Body of pancreas (tissue), 4 donors: ENCODE results near the gene DTNA.

Experiments
- POLR2A ChIP-seq, 3 donors: fragments of 450-650 bp; IDR thresholded peaks; one replicate each; pipeline ENCODE4 v1.6.1; 2016; ENCODE audit warnings: antibody characterized with exemption in 3 of 3, mild to moderate bottlenecking in 2 of 3
- TF ChIP-seq, protein P1 (sequence below), 7 experiments: fragments of 450-650 bp in 4 of 7; fragments of 200-600 bp in 3 of 7; sonication (generic) in 3 of 7; IDR thresholded peaks; one replicate each; pipeline ENCODE4 v1.5.1; 2016 to 2019; ENCODE audit warnings: antibody characterized with exemption in 7 of 7

DNA sequence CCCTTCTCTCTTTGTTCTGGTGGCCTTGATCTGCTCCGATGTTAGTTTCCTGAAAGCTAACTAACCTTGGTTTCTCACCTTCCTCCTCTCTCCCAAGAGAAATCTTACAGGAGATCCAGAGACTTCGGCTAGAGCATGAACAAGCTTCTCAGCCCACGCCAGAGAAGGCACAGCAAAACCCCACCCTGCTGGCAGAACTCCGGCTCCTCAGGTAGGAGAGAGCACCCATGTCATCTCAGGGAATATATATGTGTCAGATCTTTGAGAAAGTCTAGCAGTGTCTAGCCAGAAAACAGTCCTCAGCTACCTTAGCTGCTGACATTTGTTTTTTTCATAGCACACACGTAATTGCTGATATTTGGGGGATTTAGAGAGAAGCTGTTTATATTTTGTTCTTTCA lies 148.1 kb downstream of the DTNA start:
- TF ChIP-seq, protein P1, sequence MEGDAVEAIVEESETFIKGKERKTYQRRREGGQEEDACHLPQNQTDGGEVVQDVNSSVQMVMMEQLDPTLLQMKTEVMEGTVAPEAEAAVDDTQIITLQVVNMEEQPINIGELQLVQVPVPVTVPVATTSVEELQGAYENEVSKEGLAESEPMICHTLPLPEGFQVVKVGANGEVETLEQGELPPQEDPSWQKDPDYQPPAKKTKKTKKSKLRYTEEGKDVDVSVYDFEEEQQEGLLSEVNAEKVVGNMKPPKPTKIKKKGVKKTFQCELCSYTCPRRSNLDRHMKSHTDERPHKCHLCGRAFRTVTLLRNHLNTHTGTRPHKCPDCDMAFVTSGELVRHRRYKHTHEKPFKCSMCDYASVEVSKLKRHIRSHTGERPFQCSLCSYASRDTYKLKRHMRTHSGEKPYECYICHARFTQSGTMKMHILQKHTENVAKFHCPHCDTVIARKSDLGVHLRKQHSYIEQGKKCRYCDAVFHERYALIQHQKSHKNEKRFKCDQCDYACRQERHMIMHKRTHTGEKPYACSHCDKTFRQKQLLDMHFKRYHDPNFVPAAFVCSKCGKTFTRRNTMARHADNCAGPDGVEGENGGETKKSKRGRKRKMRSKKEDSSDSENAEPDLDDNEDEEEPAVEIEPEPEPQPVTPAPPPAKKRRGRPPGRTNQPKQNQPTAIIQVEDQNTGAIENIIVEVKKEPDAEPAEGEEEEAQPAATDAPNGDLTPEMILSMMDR (IDR thresholded peaks at IDR 0.05): no peak
- no peak for TF ChIP-seq POLR2A (IDR thresholded peaks at IDR 0.05)
